ENCODE measurements around the gene APIP. TPM values are rescaled to one million over a fixed set of nuclear protein-coding genes. Genes with fewer than 3 reads are reported as not detected.

The APIP gene
- polyA plus RNA-seq, 1 of the 3 experiments (the other 2 are of a cell fraction), result 21.3 TPM

DNA sequence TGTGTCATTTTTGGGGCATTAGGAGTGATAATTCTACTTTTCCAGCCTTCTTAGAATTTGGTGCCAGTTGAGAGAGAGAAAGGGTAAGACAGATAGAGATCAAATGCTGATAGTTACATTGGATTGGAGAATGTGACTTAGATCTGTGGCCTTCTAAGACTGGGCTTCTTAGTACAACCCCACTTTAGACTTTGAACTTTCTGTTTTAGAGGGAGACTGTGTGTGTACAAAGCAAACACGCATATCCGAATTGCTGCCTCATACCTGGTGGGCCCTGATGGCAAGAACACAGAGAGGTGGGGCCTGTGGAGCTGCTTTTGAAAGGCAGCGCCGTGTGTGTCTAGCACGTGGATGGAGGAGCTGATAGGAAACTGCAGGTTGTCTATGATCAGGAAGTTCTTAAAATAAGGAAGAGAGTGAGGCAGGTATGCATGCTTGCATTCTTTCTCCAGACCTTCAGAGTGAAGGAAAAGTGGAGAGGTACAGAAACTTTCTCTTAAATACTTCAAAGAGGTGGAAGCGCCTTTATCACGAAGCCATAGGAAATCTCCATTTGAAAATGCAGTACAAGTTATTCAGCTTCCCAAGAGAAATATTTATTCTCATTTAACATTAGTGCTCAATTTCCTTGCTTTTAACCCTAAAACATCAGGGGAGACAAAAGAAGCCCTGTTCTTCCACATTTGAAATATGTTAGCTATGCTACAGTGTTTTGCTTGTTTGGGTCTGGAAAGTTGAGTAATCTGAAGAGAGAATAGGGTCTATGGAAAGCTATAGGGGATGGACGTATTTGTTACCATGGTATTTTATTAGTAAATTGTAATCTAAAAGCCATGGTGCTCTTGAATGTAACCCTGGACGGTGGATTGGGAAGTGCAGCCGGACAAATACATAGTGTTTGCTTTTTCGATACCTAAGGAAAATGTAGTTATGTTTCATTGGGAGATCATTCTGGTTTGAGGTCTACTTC lies 13.9 kb upstream of the APIP start:
- WGBS (ENCODE audit: low lambda C conversion rate), result 92% methylated on average over 11 of the region's 11 CpGs
- Histone ChIP-seq H3K9ac (no peak overlapping the region), H3K9me3 (no peaks in the 10 kb centered on the region), H3K27ac (ENCODE audit: low read depth in 2 of 2, low read length in 1 of 2) (no peak overlapping the region), H3K4me2 (no peak overlapping the region), H3F3A (replicated peaks; ENCODE audit: insufficient read depth) (peaks cover 13% of the 10 kb centered on the region), H3K9me2 (no peaks in the 10 kb centered on the region), H3K36me3 (replicated peaks in 1 of 2; ENCODE audit: control insufficient read depth in 1 of 2, insufficient read depth in 2 of 2, low read length in 1 of 2) (peaks cover 15 to 31% of the 10 kb centered on the region in 2 experiments), H3K79me2 (ENCODE audit: insufficient read depth) (peaks cover 66% of the 10 kb centered on the region), H3K4me1 (ENCODE audit: control insufficient read depth in 1 of 2, insufficient read depth in 2 of 2, low read depth in 1 of 2, low read length in 1 of 2) (peaks cover 11 to 30% of the 10 kb centered on the region in 2 experiments; a peak in 2 of 4 replicates), H3K27me3 (ENCODE audit: insufficient read depth) (no peaks in the 10 kb centered on the region), H3K4me3 (ENCODE audit: low read depth in 2 of 2, low read length in 1 of 2) (no peak overlapping the region), H4K20me1 (ENCODE audit: insufficient read depth) (no peaks in the 10 kb centered on the region), H2AFZ (ENCODE audit: low read depth) (no peak overlapping the region)
- no peak for DNase-seq
- CTCF ChIA-PET, result interaction anchor here (0.9 to 6.8 kb wide), 7 partner anchors 8 to 482 kb away, joined by 3 to 92 read pairs (median 3); no protein-coding TSS in a partner anchor
- POLR2A ChIA-PET, result no interaction called here
- TF ChIP-seq RFX5 (IDR thresholded peaks at IDR 0.05; ENCODE audit: low read length) (no peak), PBX3 (IDR thresholded peaks at IDR 0.05) (no peak), POLR2AphosphoS5 (IDR thresholded peaks at IDR 0.05; ENCODE audit: low read depth, low read length) (no peak), NRF1 (IDR thresholded peaks at IDR 0.05; ENCODE audit: low read depth, low read length) (no peak), GABPA (IDR thresholded peaks at IDR 0.05; ENCODE audit: low read depth) (no peak), FOXJ3 (CRISPR knock-in tag; IDR thresholded peaks at IDR 0.05) (no peak), TAF1 (IDR thresholded peaks at IDR 0.05; ENCODE audit: borderline replicate concordance, low read depth, low read length) (no peak), TEAD4 (IDR thresholded peaks at IDR 0.05; ENCODE audit: borderline replicate concordance, insufficient read depth) (no peak)
- TF ChIP-seq, protein P1, sequence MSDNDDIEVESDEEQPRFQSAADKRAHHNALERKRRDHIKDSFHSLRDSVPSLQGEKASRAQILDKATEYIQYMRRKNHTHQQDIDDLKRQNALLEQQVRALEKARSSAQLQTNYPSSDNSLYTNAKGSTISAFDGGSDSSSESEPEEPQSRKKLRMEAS (IDR thresholded peaks at IDR 0.05; ENCODE audit: low read depth), result no peak

DNA sequence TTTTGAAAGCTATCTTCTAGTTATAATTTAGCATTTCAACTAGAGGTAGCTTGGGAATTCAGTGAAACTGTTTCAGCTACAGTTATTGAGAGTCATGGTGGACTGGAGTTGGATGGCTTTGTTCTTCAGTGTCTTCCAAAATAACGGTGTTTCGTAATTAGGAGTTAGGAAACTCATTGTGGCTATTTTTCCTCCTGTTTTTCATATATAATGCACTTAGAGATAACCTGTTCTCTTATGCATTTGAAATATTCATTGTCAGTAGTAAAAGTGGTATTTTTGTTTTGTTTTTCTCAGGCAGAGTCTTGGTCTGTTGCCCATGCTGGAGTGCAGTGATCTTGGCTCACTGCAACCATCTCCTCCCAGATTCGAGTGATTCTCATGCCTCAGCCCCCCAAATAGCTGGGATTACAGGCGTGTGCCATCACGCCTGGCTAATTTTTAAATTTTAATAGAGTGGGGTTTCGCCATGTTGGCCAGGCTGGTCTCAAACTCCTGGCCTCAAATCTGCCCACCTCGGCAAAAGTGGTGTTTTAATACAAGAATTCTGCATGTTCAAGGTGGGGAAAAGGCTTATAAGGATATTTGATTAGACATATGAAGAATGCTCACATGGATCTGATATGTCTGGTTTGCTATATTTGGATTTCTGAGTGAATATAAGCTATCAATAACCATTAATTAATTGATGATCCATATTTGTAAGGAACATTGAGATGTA lies 12.9 kb upstream of the APIP start:
- no peaks in the 10 kb centered on the region for H3K27me3 ChIP-seq (ENCODE audit: insufficient read depth)
- H3K9me2 ChIP-seq, result no peaks in the 10 kb centered on the region
- TF ChIP-seq, protein P1 (IDR thresholded peaks at IDR 0.05; ENCODE audit: low read depth), result no peak
- TF ChIP-seq GABPA (IDR thresholded peaks at IDR 0.05; ENCODE audit: low read depth), result no peak
- TF ChIP-seq YY1 (IDR thresholded peaks at IDR 0.05; ENCODE audit: low read depth), result no peak
- no peak for TF ChIP-seq RCOR1 (IDR thresholded peaks at IDR 0.05; ENCODE audit: low read length)
- no peak for TF ChIP-seq IRF3 (IDR thresholded peaks at IDR 0.05; ENCODE audit: low read depth, low read length)
- no peak for TF ChIP-seq SMC3 (IDR thresholded peaks at IDR 0.05; ENCODE audit: low read depth, low read length)
- TF ChIP-seq POLR2AphosphoS5 (IDR thresholded peaks at IDR 0.05; ENCODE audit: low read depth, low read length), result no peak
- TF ChIP-seq ELF1 (IDR thresholded peaks at IDR 0.05), result no peak
- no peak for TF ChIP-seq MXI1 (IDR thresholded peaks at IDR 0.05; ENCODE audit: low read depth, low read length)
- no peak for TF ChIP-seq TEAD4 (IDR thresholded peaks at IDR 0.05; ENCODE audit: borderline replicate concordance, insufficient read depth)
- no peak for TF ChIP-seq TCF12 (IDR thresholded peaks at IDR 0.05)
- TF ChIP-seq JUND (IDR thresholded peaks at IDR 0.05), result no peak
- no peak for TF ChIP-seq FOSL2 (IDR thresholded peaks at IDR 0.05; ENCODE audit: borderline replicate concordance, low read depth)
- TF ChIP-seq SIN3A (IDR thresholded peaks at IDR 0.05; ENCODE audit: borderline replicate concordance, low read depth, low read length), result no peak

More for the DNA sequence above, 12.9 kb upstream of the APIP start:
- Histone ChIP-seq H3K9me3 (no peaks in the 10 kb centered on the region), H2AFZ (ENCODE audit: low read depth) (no peak overlapping the region), H3K36me3 (replicated peaks in 1 of 2; ENCODE audit: control insufficient read depth in 1 of 2, insufficient read depth in 2 of 2, low read length in 1 of 2) (peaks cover 16 to 30% of the 10 kb centered on the region in 2 experiments), H3F3A (replicated peaks; ENCODE audit: insufficient read depth) (peaks cover 20% of the 10 kb centered on the region), H3K79me2 (ENCODE audit: insufficient read depth) (peaks cover 71% of the 10 kb centered on the region), H3K4me1 (ENCODE audit: control insufficient read depth in 1 of 2, insufficient read depth in 2 of 2, low read depth in 1 of 2, low read length in 1 of 2) (peaks cover 11 to 30% of the 10 kb centered on the region in 2 experiments; a peak in 2 of 4 replicates), H4K20me1 (ENCODE audit: insufficient read depth) (no peaks in the 10 kb centered on the region), H3K4me2 (no peak overlapping the region), H3K4me3 (ENCODE audit: low read depth in 2 of 2, low read length in 1 of 2) (no peak overlapping the region), H3K27ac (ENCODE audit: low read depth in 2 of 2, low read length in 1 of 2) (no peak overlapping the region), H3K9ac (no peak overlapping the region)
- whole genome bisulfite sequencing (ENCODE audit: low lambda C conversion rate), result 94% methylated on average over 7 of the region's 7 CpGs
- no peak for DNase-seq
- POLR2A ChIA-PET, result no interaction called here
- CTCF ChIA-PET, result interaction anchor here (0.9 to 6.8 kb wide), 9 partner anchors 9 to 483 kb away, joined by 3 to 92 read pairs (median 5); no protein-coding TSS in a partner anchor

All from SK-N-SH (cell line).